Endometrium (tissue), 2 donors: Measurements from ENCODE around the gene TGFBR3L.
"Not testable (repeated sequence)": the region's sequence is repeated elsewhere in the genome, so short reads cannot be mapped to it uniquely, and the experiment has no call there.

ENCODE experiments used
- FAIRE-seq: peaks from 2 replicates; lab custom pipeline; 2012; peaks lifted over from hg19 to GRCh38; lab: Jason Lieb, UNC
- donor health status: control.
- donor health status: control.

Gene TGFBR3L

GRCh38 chr19:7917267-7918061 is 2.8 kb downstream of the TGFBR3L start:
- no peak for FAIRE-seq

- not testable (repeated sequence) for FAIRE-seq
Observed at GRCh38 chr19:7918062-7918614, 3.5 kb downstream of the TGFBR3L start.

- no peak for FAIRE-seq
Observed at GRCh38 chr19:7918615-7919421, 4.2 kb downstream of the TGFBR3L start.

GRCh38 chr19:7919610-7920518 is 5.2 kb downstream of the TGFBR3L start, which contains the start of gene SNAPC2:
Gene SNAPC2 (plus strand): TSS chr19:7920338. CDS start chr19:7920367, 29 bp downstream.
- peak; percentile 46 for FAIRE-seq

GRCh38 chr19:7920519-7921301 is 6.1 kb downstream of the TGFBR3L start:
- no peak for FAIRE-seq

GRCh38 chr19:7921302-7921966 is 6.8 kb downstream of the TGFBR3L start:
- FAIRE-seq, result no peak

GRCh38 chr19:7921967-7922835 is 7.6 kb downstream of the TGFBR3L start:
- no peak for FAIRE-seq

GRCh38 chr19:7922836-7923195 is 8.2 kb downstream of the TGFBR3L start:
- FAIRE-seq, result no peak

- FAIRE-seq, result no peak
Observed at GRCh38 chr19:7923295-7924191, 8.9 kb downstream of the TGFBR3L start.

- FAIRE-seq, result no peak
Observed at GRCh38 chr19:7924241-7924640, 9.6 kb downstream of the TGFBR3L start.

GRCh38 chr19:7924651-7925170 is 10.1 kb downstream of the TGFBR3L start:
- no peak for FAIRE-seq

GRCh38 chr19:7925171-7925851 is 10.7 kb downstream of the TGFBR3L start:
- FAIRE-seq, result no peak

GRCh38 chr19:7926021-7926726 is 11.5 kb downstream of the TGFBR3L start, which contains the start of gene CTXN1:
Gene CTXN1 (minus strand): TSS chr19:7926135. CDS start chr19:7925538, 597 bp downstream.
- FAIRE-seq, result no peak

- FAIRE-seq, result no peak
Observed at GRCh38 chr19:7926727-7927604, 12.3 kb downstream of the TGFBR3L start.

GRCh38 chr19:7927605-7928333 is 13.1 kb downstream of the TGFBR3L start:
- FAIRE-seq, result no peak
